Heart left ventricle (tissue), 16 donors: ENCODE measurements around the gene TLK1. TPM values are rescaled to one million over a fixed set of nuclear protein-coding genes. Genes with fewer than 3 reads are reported as not detected.

Source experiments
- ATAC-seq, 4 donors: fragments of 200-7000 bp; cut with Tn5 transposase; one replicate each; pipeline ENCODE4 v1.9.1; 2020 to 2022; ENCODE audit warnings: moderate library complexity in 4 of 4, mild to moderate bottlenecking in 3 of 4, moderate number of reproducible peaks in 1 of 4
- DNase-seq, 5 donors: peaks; one replicate each; pipeline ENCODE4 v3.0.0-alpha.2; 2020
- H3K27ac ChIP-seq, 12 donors: fragments of 200-600 bp; sonication (generic) in 4 of 12; one replicate each; pipeline versions ENCODE4 v1.5.0 to v1.8.0; 2016 to 2022; ENCODE audit warnings: mild to moderate bottlenecking in 2 of 12
- H3K27me3 ChIP-seq, 9 donors: fragments of 200-600 bp; sonication (generic) in 2 of 9; one replicate each; pipeline versions ENCODE4 v1.5.1 to v1.8.0; 2016 to 2022; ENCODE audit warnings: mild to moderate bottlenecking in 3 of 9
- H3K36me3 ChIP-seq, 9 donors: fragments of 200-600 bp; sonication (generic) in 2 of 9; one replicate each; pipeline versions ENCODE4 v1.5.0 to v1.8.0; 2018 to 2022; ENCODE audit warnings: mild to moderate bottlenecking in 2 of 9
- H3K4me1 ChIP-seq, 12 donors: fragments of 200-600 bp; sonication (generic) in 4 of 12; one replicate each; pipeline versions ENCODE4 v1.5.0 to v1.8.0; 2016 to 2022; ENCODE audit warnings: mild to moderate bottlenecking in 3 of 12
- H3K4me3 ChIP-seq, 12 donors: fragments of 200-600 bp; sonication (generic) in 4 of 12; one replicate each; pipeline versions ENCODE4 v1.5.0 to v1.8.0; 2017 to 2022; ENCODE audit warnings: mild to moderate bottlenecking in 9 of 12, moderate library complexity in 4 of 12
- H3K9me3 ChIP-seq, 12 donors: fragments of 200-600 bp; sonication (generic) in 4 of 12; one replicate each; pipeline versions ENCODE4 v1.5.0 to v1.8.0; 2016 to 2022; ENCODE audit warnings: mild to moderate bottlenecking in 1 of 12
- CTCF ChIP-seq, 12 donors: fragments of 200-600 bp; sonication (generic) in 4 of 12; IDR thresholded peaks; one replicate each; pipeline versions ENCODE4 v1.5.0 to v1.8.0; 2018 to 2022; ENCODE audit warnings: antibody characterized with exemption in 12 of 12, mild to moderate bottlenecking in 5 of 12
- POLR2A ChIP-seq, 2 donors: fragments of 450-650 bp; IDR thresholded peaks; one replicate each; pipeline ENCODE4 v1.6.1; 2017; ENCODE audit warnings: antibody characterized with exemption in 2 of 2, mild to moderate bottlenecking in 2 of 2, moderate library complexity in 2 of 2
- WGBS, 4 donors: extraction: QIAGEN DNeasy Blood & Tissue Kit in 2 of 4; methylation state at CpG; one replicate each; pipeline versions ENCODE4 v1.1.5 to v1.1.7; 2013 to 2018; 5-methylcytosine and 5-hydroxymethylcytosine counted together
- intact Hi-C, 10 donors: fragments of 100-400 bp; cut with DNase I; formaldehyde crosslinking; loops; one replicate each; pipeline versions ENCODE4 v1.11.1 to v1.14.2; 2022
- polyA plus RNA-seq, 2 donors: library from polyadenylated mRNA; stranded (reverse); fragments of 200-250 nt; gene quantifications; one replicate each; pipeline ENCODE4 v1.2.3, GENCODE V29; 2013
- total RNA-seq, 9 donors: library from RNA; depleted of rRNA in 2 of 9; stranded (reverse); fragments of >200 nt in 2 of 9; fragmentation: NEBNext Ultra II Directional in 3 of 9; extraction: Animal tissue kit (Norgen Biotek cat#: 25700) in 3 of 9; gene quantifications; one replicate each; pipeline versions ENCODE4 v1.1.0 to v1.2.4, GENCODE V29; 2016 to 2023
- donor health status: ischemic (EF 13 %, LVEDD 7.1; RV severe dilation, severe dysfunction).
- donor health status: healthy with polysubstance abuse.
- donor health status: DM: no; HTN: yes; CAD: no.
- donor health status: DM: no; HTN: no; CAD: no.
- donor health status: ischemic (EF 25% LVEDD 6.9; RV normal size, moderate dysfunction).
- donor health status: ischemic (EF 25% LVEDD 5.7; RV mildly dilated, moderate dysfunction).
- donor health status: healthy.
- donor health status: DM: yes; HTN: yes; CAD: no.
- donor health status: ischemic (EF 35%, LVEDD 5.7; RV mildly dilated, moderate dysfunction).
- donor health status: nonischemic (EF 11% LVEDD 7.7; RV severe dilation, severe dysfunction).
- donor health status: DM: yes; HTN: yes; CAD: no.
- donor health status: PGD.
- donor health status: ischemic (EF 29% LVEDD 5.4; RV normal size, mild dysfunction).
- donor health status: nonischemic (EF 23%, LVEDD 6.1; RV moderate dilation, normal function).

The TLK1 gene
- total and polyA plus RNA-seq, 11 donors: 7.2 to 41.4 (median 26.8) TPM

GRCh38 chr2:171018522-171018921, 142.2 kb downstream of the TLK1 start:
- Histone ChIP-seq H3K27ac (no peak overlapping the region), H3K4me1 (no peaks in the 10 kb centered on the region), H3K4me3 (no peak overlapping the region), H3K36me3 (peaks cover 0 to 42% (median 25%) of the 10 kb centered on the region in 9 donors), H3K9me3 (no peaks in the 10 kb centered on the region), H3K27me3 (no peaks in the 10 kb centered on the region)
- no peak for TF ChIP-seq POLR2A (IDR thresholded peaks at IDR 0.05)
- no peak for TF ChIP-seq CTCF (IDR thresholded peaks at IDR 0.05)
- DNase-seq (no peak), ATAC-seq (no peak)
- intact Hi-C loops: no loop called here
- WGBS, 4 donors: 91 to 96% (median 95%) methylated on average over 1 of the region's 1 CpG

DNA sequence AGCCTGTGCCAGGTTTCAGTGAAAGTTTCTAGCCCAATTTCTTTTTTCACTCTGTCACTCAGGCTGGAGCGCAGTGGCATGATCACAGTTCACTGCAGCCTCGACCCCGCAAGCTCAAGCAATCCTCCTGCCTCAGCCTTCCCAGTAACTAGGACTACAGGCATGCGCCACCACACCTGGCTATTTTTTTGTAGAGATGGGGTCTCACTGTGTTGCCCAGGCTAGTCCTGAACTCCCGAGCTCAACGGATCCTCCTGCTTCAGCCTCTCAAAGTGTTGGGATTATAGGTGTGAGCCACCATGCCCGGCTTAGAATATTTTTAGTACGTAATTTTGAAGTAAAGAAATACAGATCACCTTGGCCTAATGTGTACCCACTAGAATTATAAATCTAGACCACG, 144.6 kb downstream of the TLK1 start:
- TF ChIP-seq POLR2A (IDR thresholded peaks at IDR 0.05) (no peak), CTCF (IDR thresholded peaks at IDR 0.05) (no peak)
- Histone ChIP-seq H3K4me1 (no peaks in the 10 kb centered on the region), H3K27me3 (no peaks in the 10 kb centered on the region), H3K4me3 (no peak overlapping the region), H3K36me3 (peaks cover 0 to 44% (median 24%) of the 10 kb centered on the region in 9 donors), H3K9me3 (no peaks in the 10 kb centered on the region), H3K27ac (no peak overlapping the region)
- DNase-seq (no peak), ATAC-seq (no peak)
- WGBS, 4 donors: 89 to 98% (median 95%) methylated on average over 9 of the region's 9 CpGs
- intact Hi-C loops: no loop called here

DNA sequence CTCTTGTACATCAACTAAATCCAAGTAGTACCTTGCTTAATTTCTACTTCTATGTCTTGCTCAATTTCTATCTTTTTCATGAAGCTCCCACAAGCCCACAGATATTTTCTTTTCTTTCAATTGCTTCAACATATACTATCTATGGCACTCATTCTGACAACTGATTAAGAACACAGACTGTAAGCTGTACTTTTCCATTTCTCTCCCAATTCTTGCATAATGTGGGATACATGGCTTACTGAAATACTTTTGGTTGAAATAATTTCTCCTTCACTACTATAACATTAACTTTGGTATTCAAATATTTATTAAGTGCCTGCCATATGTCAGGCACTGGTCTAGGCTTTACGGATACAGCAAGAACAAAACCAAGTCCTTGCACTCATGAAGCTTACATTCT, 146.8 kb downstream of the TLK1 start:
- DNase-seq (no peak), ATAC-seq (no peak)
- no peaks in the 10 kb centered on the region for H3K4me1 ChIP-seq
- H3K36me3 ChIP-seq: peaks cover 0 to 62% (median 36%) of the 10 kb centered on the region in 9 donors
- H3K9me3 ChIP-seq: no peaks in the 10 kb centered on the region
- no peak overlapping the region for H3K27ac ChIP-seq
- TF ChIP-seq POLR2A (IDR thresholded peaks at IDR 0.05): no peak
- 55 to 98% (median 97%) methylated on average over 1 of the region's 1 CpG for WGBS, 4 donors
- no peaks in the 10 kb centered on the region for H3K27me3 ChIP-seq
- no peak overlapping the region for H3K4me3 ChIP-seq
- intact Hi-C loops: no loop called here

DNA sequence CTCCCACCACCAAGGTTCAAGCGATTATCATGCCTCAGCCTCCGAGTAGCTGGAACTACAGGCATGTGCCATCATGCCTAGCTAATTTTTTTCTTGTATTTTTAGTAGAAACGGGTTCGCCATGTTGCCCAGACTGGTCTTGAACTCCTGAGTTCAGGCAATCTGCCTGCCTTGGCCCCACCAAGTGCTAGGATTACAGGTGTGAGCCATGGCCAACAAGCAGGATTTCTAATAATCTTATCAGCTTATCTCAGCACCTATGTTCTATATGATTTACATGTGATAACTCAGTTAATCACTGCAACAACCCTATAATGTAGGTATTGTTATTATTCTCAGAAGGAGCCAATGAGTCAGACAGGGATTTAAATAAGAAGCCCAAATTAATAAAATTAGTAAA, 151.3 kb downstream of the TLK1 start:
- Histone ChIP-seq H3K27ac (no peak overlapping the region), H3K9me3 (no peaks in the 10 kb centered on the region), H3K4me1 (no peaks in the 10 kb centered on the region), H3K27me3 (no peaks in the 10 kb centered on the region), H3K36me3 (peaks cover 0 to 92% (median 63%) of the 10 kb centered on the region in 9 donors), H3K4me3 (no peak overlapping the region)
- 93 to 96% (median 96%) methylated on average over 4 of the region's 4 CpGs for WGBS, 4 donors
- DNase-seq (no peak), ATAC-seq (no peak)
- TF ChIP-seq POLR2A (IDR thresholded peaks at IDR 0.05) (no peak), CTCF (IDR thresholded peaks at IDR 0.05) (no peak)
- intact Hi-C loops: no loop called here

- WGBS, 4 donors: 60 to 67% (median 62%) methylated on average over 2 of the region's 2 CpGs
- intact Hi-C loops: no loop called here
- no peak overlapping the region for H3K4me3 ChIP-seq
- H3K9me3 ChIP-seq: no peaks in the 10 kb centered on the region
- DNase-seq (no peak), ATAC-seq (no peak)
- peaks cover 0 to 92% (median 64%) of the 10 kb centered on the region in 9 donors for H3K36me3 ChIP-seq
- H3K4me1 ChIP-seq: no peaks in the 10 kb centered on the region
- TF ChIP-seq POLR2A (IDR thresholded peaks at IDR 0.05) (no peak), CTCF (IDR thresholded peaks at IDR 0.05) (no peak)
- no peak overlapping the region for H3K27ac ChIP-seq
- H3K27me3 ChIP-seq: no peaks in the 10 kb centered on the region
Measured at GRCh38 chr2:171008550-171009205, 152.0 kb downstream of the TLK1 start.
